GM19328 (cell line): Measurements from ENCODE around the gene MARCOL.

Experiments used
- ATAC-seq: cut with Tn5 transposase; IDR thresholded peaks from one replicate; pipeline ENCODE4 v1.9.1; 2021; ENCODE audit warnings: mild to moderate bottlenecking, moderate library complexity; ENCODE audit not compliant: unreplicated experiment

Gene MARCOL, protein sequence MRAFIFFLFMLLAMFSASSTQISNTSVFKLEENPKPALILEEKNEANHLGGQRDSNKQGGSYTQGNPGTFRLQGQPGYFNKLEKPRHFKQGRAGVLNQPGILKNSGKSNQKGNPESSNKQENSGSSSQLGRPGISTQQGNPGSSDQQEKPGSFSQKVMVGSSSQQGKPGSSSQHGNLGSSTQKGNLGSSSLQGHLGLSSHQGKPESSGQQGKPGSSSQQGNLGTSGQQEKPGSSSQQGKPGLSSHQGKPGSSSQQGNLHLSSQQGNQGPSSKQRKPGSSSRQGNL

GRCh38 chr5:148238418-148238794 is at the start of gene MARCOL:
MARCOL (plus strand) TSS chr5:148238525; CDS start chr5:148238598, 73 bp downstream.
- ATAC-seq: no peak

- no peak for ATAC-seq
These were observed 47.3 kb upstream of the MARCOL start for GRCh38 chr5:148191010-148191409.

DNA sequence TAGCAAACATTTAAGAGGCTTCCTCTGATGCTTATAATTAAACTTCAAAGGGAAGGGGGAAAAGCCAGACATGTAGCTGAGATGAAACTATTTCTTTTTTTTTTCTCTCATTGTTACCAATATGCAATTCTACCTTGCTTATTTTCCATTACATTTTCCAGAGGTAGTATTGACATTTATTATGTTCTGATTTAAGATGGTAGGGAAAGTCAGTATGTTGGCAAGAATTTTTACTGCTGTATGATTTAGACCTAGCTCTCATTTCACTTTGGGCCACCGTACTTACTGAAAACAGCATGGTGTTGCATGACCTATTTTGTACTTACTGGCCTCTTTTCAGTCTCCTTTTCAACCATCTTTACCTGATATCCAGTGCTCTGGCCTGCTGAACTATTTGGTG is 45.1 kb upstream of the MARCOL start:
- no peak for ATAC-seq

GRCh38 chr5:148201151-148201550 is 37.2 kb upstream of the MARCOL start:
- ATAC-seq: no peak

GRCh38 chr5:148202531-148203203 is 35.7 kb upstream of the MARCOL start, which contains the start of gene SPINK6:
SPINK6 (plus strand) TSS chr5:148203042; CDS start chr5:148203097, 55 bp downstream.
- no peak for ATAC-seq

GRCh38 chr5:148205044-148205806 is 33.1 kb upstream of the MARCOL start:
- no peak for ATAC-seq

GRCh38 chr5:148205865-148206264 is 32.5 kb upstream of the MARCOL start:
- no peak for ATAC-seq

- no peak for ATAC-seq
These were observed 31.7 kb upstream of the MARCOL start for GRCh38 chr5:148206620-148207019.

- no peak for ATAC-seq
These were observed 30.1 kb upstream of the MARCOL start for GRCh38 chr5:148208226-148208625.

GRCh38 chr5:148209151-148209770 is 29.1 kb upstream of the MARCOL start:
- no peak for ATAC-seq

- ATAC-seq: no peak
These were observed 23.6 kb upstream of the MARCOL start for GRCh38 chr5:148214665-148215185.

GRCh38 chr5:148221508-148221907 is 16.8 kb upstream of the MARCOL start:
- ATAC-seq: no peak

DNA sequence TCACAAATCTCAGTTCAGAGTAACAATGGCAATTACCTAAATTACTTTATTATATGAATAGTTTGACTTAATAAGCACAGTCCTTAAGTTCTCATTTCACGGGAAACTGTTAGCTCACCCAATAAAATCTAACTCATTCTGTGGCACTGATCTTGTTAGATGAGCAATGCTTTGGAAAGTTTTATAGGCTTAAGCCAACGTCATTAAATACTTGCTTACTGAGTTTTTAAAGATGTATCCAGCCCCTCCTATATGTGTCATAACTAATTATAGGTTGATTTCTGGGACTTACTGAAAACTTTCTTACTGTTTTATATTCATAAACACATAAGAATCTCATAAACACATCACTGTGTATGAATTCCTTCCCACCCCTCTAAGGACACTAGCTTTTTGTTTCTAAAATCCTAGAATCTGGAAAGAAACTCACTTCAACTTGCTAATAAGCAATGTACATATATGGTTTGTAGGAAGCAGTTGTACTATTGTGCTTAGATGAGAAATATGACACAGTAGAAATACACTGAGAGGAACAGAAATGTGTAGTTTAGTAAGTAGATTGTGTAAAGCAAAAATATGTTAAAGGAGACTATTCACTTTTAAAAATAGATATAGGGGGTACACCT is 14.1 kb upstream of the MARCOL start:
- ATAC-seq: no peak

GRCh38 chr5:148228392-148228984 is 9.8 kb upstream of the MARCOL start:
- ATAC-seq: no peak

DNA sequence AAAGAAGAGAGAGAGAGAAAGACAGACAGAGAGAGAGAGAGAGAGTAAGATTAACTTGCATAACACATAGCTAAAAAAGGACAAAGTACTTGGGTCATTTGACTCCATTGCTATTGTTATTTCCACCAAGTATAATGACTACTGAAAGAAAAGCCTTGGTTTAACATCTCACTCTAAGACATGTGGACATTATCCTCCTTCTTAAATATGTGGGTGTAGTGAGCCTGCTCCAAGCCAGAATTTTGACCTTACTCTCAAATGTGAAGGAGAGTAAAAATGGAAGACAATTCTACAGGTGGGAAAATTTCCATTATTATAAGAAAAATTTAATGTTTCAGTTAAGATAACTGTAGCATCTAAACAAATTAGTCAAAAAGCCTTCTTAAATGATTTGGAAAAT is 8.5 kb upstream of the MARCOL start:
- no peak for ATAC-seq

DNA sequence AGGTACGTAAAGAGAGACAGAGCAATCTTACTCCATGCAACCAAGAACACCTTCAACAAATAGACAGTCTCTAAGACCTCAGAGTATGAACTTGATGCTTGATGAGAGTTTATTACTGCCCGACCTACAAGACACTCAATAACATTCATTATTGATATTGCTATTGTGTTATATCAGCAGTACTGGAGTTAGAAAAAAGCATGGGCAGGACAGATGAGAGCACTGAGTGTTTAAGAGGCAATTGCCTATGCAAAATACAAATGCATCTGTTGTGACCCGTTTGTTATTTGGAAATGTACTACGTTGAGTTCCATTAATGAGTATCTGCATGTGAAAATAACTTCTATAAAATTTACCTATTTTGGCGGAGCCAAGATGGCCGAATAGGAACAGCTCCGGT is 8.1 kb upstream of the MARCOL start:
- ATAC-seq: no peak

- no peak for ATAC-seq
These were observed 424 bp upstream of the MARCOL start for GRCh38 chr5:148237785-148238417.

- no peak for ATAC-seq
These were observed 10.6 kb downstream of the MARCOL start for GRCh38 chr5:148248894-148249293.

GRCh38 chr5:148255456-148255855 is 17.1 kb downstream of the MARCOL start:
- ATAC-seq: no peak

GRCh38 chr5:148259288-148259687 is 21.0 kb downstream of the MARCOL start:
- no peak for ATAC-seq
